ENCODE results near the gene KLHL35.

Gene KLHL35

DNA sequence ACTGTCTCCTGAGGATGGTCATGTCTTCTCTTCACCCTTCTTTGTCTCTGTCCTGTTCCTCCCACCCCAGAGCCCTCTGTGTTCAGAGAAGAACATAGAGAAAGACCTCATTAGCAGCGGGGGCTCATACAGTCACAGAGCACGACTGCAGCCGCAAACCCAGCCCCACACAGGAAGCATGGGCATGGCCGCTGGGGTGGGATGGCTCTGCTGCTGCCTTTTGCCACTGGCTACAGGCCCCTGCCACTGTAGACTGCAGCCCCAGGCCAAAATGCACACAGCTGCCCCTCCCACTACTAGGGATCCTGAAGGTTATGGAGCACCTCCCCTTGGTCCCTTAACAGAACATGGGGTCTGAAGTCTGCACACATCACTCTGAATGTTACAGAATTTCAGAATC, 34.9 kb upstream of the KLHL35 start:
- Histone ChIP-seq H3K9me3 (ENCODE audit: control insufficient read depth, insufficient read depth, low read length) (no peaks in the 10 kb centered on the region), H3K36me3 (ENCODE audit: control insufficient read depth, insufficient read depth, low read length) (no peaks in the 10 kb centered on the region), H3K9ac (ENCODE audit: low read depth, low read length) (no peak overlapping the region), H3K27me3 (ENCODE audit: control insufficient read depth, insufficient read depth, low read length) (no peaks in the 10 kb centered on the region), H3K4me3 (ENCODE audit: low read depth, low read length) (no peak overlapping the region), H3K27ac (ENCODE audit: low read depth, low read length) (no peak overlapping the region), H3K4me1 (ENCODE audit: control insufficient read depth, insufficient read depth, low read length) (peaks cover 22% of the 10 kb centered on the region)

- Histone ChIP-seq H3K9me3 (ENCODE audit: control insufficient read depth, insufficient read depth, low read length) (no peaks in the 10 kb centered on the region), H3K4me3 (ENCODE audit: low read depth, low read length) (no peak overlapping the region), H3K4me1 (ENCODE audit: control insufficient read depth, insufficient read depth, low read length) (peaks cover 27% of the 10 kb centered on the region), H3K9ac (ENCODE audit: low read depth, low read length) (no peak overlapping the region), H3K36me3 (ENCODE audit: control insufficient read depth, insufficient read depth, low read length) (no peaks in the 10 kb centered on the region), H3K27ac (ENCODE audit: low read depth, low read length) (no peak overlapping the region), H3K27me3 (ENCODE audit: control insufficient read depth, insufficient read depth, low read length) (no peaks in the 10 kb centered on the region)
Observed at GRCh38 chr11:75467311-75467710, 34.3 kb upstream of the KLHL35 start.

DNA sequence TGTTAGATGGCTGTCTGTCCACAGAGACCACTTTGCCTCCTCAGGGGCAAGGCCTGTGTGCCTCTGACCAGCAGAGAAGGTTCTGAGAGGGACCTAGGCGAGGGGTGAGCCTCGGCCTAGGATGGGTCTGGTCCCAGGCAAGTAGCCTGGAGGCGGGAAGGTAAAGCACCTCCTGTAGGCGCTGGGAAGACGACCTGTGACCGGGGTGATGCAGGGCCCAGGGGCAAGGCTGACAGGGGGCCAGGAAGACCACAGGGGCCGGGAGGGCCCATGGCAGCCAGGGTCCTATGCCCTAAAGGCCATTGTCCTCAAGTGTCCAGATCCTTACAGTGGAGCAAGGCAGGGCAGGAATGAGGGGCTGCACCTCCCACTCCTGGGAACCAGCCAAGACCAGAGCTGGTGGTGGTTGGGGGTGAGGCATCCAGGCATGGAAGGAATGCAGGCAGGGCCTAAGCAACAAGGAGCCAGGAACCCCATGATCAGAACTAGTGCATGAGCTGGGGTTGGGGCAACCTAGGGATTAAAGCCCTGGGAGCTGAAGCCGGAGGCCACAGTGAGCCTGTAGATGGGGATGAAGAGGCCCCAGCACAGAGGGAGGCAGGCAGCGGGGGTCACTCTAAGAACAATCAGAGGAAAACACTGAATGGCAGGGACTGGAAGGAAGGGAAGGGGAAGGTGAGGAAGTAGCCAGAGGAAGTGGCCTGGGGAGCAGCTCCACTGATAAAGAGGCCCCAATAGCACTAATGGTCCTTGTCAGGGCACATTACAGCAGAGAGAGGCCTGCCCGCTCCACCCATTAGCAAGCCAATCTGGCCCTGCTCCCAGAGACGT, 32.9 kb upstream of the KLHL35 start:
- Histone ChIP-seq H3K27ac (ENCODE audit: low read depth, low read length) (peak overlapping the region; percentile 39), H3K4me1 (ENCODE audit: control insufficient read depth, insufficient read depth, low read length) (peaks cover 35% of the 10 kb centered on the region), H3K36me3 (ENCODE audit: control insufficient read depth, insufficient read depth, low read length) (no peaks in the 10 kb centered on the region), H3K9ac (ENCODE audit: low read depth, low read length) (no peak overlapping the region), H3K4me3 (ENCODE audit: low read depth, low read length) (no peak overlapping the region), H3K27me3 (ENCODE audit: control insufficient read depth, insufficient read depth, low read length) (no peaks in the 10 kb centered on the region), H3K9me3 (ENCODE audit: control insufficient read depth, insufficient read depth, low read length) (no peaks in the 10 kb centered on the region)

GRCh38 chr11:75463106-75463774, 30.2 kb upstream of the KLHL35 start:
- Histone ChIP-seq H3K27me3 (ENCODE audit: control insufficient read depth, insufficient read depth, low read length) (no peaks in the 10 kb centered on the region), H3K4me3 (ENCODE audit: low read depth, low read length) (no peak overlapping the region), H3K4me1 (ENCODE audit: control insufficient read depth, insufficient read depth, low read length) (peaks cover 29% of the 10 kb centered on the region; the same call in 1 of the 2 replicates), H3K9me3 (ENCODE audit: control insufficient read depth, insufficient read depth, low read length) (no peaks in the 10 kb centered on the region), H3K36me3 (ENCODE audit: control insufficient read depth, insufficient read depth, low read length) (no peaks in the 10 kb centered on the region), H3K9ac (ENCODE audit: low read depth, low read length) (no peak overlapping the region), H3K27ac (ENCODE audit: low read depth, low read length) (peak overlapping the region; percentile 94)

- Histone ChIP-seq H3K27ac (ENCODE audit: low read depth, low read length) (peak overlapping the region; percentile 94), H3K9me3 (ENCODE audit: control insufficient read depth, insufficient read depth, low read length) (no peaks in the 10 kb centered on the region), H3K27me3 (ENCODE audit: control insufficient read depth, insufficient read depth, low read length) (no peaks in the 10 kb centered on the region), H3K4me1 (ENCODE audit: control insufficient read depth, insufficient read depth, low read length) (peaks cover 27% of the 10 kb centered on the region; the same call in 1 of the 2 replicates), H3K4me3 (ENCODE audit: low read depth, low read length) (no peak overlapping the region), H3K9ac (ENCODE audit: low read depth, low read length) (no peak overlapping the region; the same call in 1 of the 2 replicates), H3K36me3 (ENCODE audit: control insufficient read depth, insufficient read depth, low read length) (no peaks in the 10 kb centered on the region)
Observed at GRCh38 chr11:75462117-75462653, 29.2 kb upstream of the KLHL35 start.

DNA sequence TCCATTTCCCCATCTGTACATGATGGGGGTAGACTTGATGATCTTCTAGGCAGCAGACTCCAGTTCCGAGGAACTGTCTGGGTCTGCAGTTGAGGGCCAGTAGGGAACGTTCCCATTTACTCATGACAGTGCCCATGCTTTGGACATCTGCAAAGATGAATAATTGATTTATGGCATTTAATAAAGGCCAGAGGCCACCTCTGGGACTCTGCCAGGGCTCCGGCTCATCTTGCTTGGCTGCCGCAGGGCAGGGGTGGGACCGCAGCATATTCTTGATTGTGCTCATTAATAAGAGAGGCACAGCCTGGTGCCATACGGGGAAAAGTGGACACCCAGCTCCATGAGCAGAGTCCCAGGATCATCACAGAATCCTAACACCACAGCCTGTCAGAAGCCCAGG, 28.1 kb upstream of the KLHL35 start:
- Histone ChIP-seq H3K4me3 (ENCODE audit: low read depth, low read length) (no peak overlapping the region), H3K27ac (ENCODE audit: low read depth, low read length) (peak overlapping the region; percentile 94)

GRCh38 chr11:75456596-75457183, 23.7 kb upstream of the KLHL35 start:
- no peak overlapping the region for H3K27ac ChIP-seq (ENCODE audit: low read depth, low read length)
- H3K9me3 ChIP-seq (ENCODE audit: control insufficient read depth, insufficient read depth, low read length): no peaks in the 10 kb centered on the region
- peaks cover 2% of the 10 kb centered on the region; the same call in 1 of the 2 replicates for H3K4me1 ChIP-seq (ENCODE audit: control insufficient read depth, insufficient read depth, low read length)
- no peak overlapping the region for H3K9ac ChIP-seq (ENCODE audit: low read depth, low read length)
- no peak overlapping the region for H3K4me3 ChIP-seq (ENCODE audit: low read depth, low read length)
- H3K27me3 ChIP-seq (ENCODE audit: control insufficient read depth, insufficient read depth, low read length): no peaks in the 10 kb centered on the region
- no peaks in the 10 kb centered on the region for H3K36me3 ChIP-seq (ENCODE audit: control insufficient read depth, insufficient read depth, low read length)

More for the DNA sequence above, 28.1 kb upstream of the KLHL35 start:
- H3K36me3 ChIP-seq (ENCODE audit: control insufficient read depth, insufficient read depth, low read length): no peaks in the 10 kb centered on the region
- H3K4me1 ChIP-seq (ENCODE audit: control insufficient read depth, insufficient read depth, low read length): peaks cover 26% of the 10 kb centered on the region; the same call in 1 of the 2 replicates
- no peak overlapping the region for H3K9ac ChIP-seq (ENCODE audit: low read depth, low read length)
- H3K27me3 ChIP-seq (ENCODE audit: control insufficient read depth, insufficient read depth, low read length): no peaks in the 10 kb centered on the region
- H3K9me3 ChIP-seq (ENCODE audit: control insufficient read depth, insufficient read depth, low read length): no peaks in the 10 kb centered on the region

DNA sequence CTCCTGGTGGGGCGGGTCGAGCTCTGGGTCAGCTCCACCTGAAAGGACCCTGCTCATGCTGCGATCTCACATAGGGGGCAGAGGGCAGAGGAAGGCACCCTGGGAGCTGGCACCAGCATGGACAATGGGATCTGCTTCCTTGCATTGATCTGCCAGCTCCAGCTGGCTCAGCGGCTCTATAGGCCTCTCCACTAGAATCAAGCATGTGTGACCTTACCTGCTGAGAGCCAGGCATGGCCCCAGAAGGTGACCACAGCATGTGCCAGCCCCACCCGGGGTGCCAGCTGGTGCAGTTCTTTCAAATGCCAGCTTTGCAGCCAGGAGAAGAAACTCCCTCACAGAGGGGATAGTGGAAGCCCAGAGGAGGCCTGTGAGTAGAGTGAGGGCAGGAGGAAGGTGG, 22.0 kb upstream of the KLHL35 start:
- no peaks in the 10 kb centered on the region; the same call in 1 of the 2 replicates for H3K27me3 ChIP-seq (ENCODE audit: control insufficient read depth, insufficient read depth, low read length)
- no peaks in the 10 kb centered on the region for H3K36me3 ChIP-seq (ENCODE audit: control insufficient read depth, insufficient read depth, low read length)
- H3K9ac ChIP-seq (ENCODE audit: low read depth, low read length): no peak overlapping the region
- H3K4me1 ChIP-seq (ENCODE audit: control insufficient read depth, insufficient read depth, low read length): no peaks in the 10 kb centered on the region; the same call in 1 of the 2 replicates
- no peak overlapping the region for H3K4me3 ChIP-seq (ENCODE audit: low read depth, low read length)
- no peak overlapping the region for H3K27ac ChIP-seq (ENCODE audit: low read depth, low read length)
- H3K9me3 ChIP-seq (ENCODE audit: control insufficient read depth, insufficient read depth, low read length): no peaks in the 10 kb centered on the region

GRCh38 chr11:75453916-75454655, 21.1 kb upstream of the KLHL35 start:
- no peaks in the 10 kb centered on the region for H3K9me3 ChIP-seq (ENCODE audit: control insufficient read depth, insufficient read depth, low read length)
- no peaks in the 10 kb centered on the region for H3K36me3 ChIP-seq (ENCODE audit: control insufficient read depth, insufficient read depth, low read length)
- H3K27me3 ChIP-seq (ENCODE audit: control insufficient read depth, insufficient read depth, low read length): no peaks in the 10 kb centered on the region; the same call in 1 of the 2 replicates
- H3K4me3 ChIP-seq (ENCODE audit: low read depth, low read length): no peak overlapping the region
- no peak overlapping the region for H3K9ac ChIP-seq (ENCODE audit: low read depth, low read length)
- H3K4me1 ChIP-seq (ENCODE audit: control insufficient read depth, insufficient read depth, low read length): no peaks in the 10 kb centered on the region; the same call in 1 of the 2 replicates
- no peak overlapping the region for H3K27ac ChIP-seq (ENCODE audit: low read depth, low read length)
